Stomach (tissue), 4 donors: ENCODE data around the gene MAST4.

Source experiments
- CTCF ChIP-seq, 7 experiments: fragments of 450-650 bp in 4 of 7; fragments of 200-600 bp in 3 of 7; sonication (generic) in 3 of 7; IDR thresholded peaks; one replicate each; pipeline ENCODE4 v1.5.1; 2016 to 2019; ENCODE audit warnings: antibody characterized with exemption in 7 of 7, control low read depth in 2 of 7, mild to moderate bottlenecking in 1 of 7
- EP300 ChIP-seq: sonication (generic); formaldehyde crosslinking; IDR thresholded peaks from one replicate; pipeline ENCODE4 v1.6.1; 2017; ENCODE audit warnings: antibody characterized with exemption
- POLR2A ChIP-seq, 4 donors: fragments of 450-650 bp; IDR thresholded peaks; one replicate each; pipeline ENCODE4 v1.6.1; 2016; ENCODE audit warnings: antibody characterized with exemption in 4 of 4, control low read depth in 2 of 4, mild to moderate bottlenecking in 1 of 4, moderate library complexity in 1 of 4

GRCh38 chr5:66987949-66988838 is 392.0 kb downstream of the MAST4 start:
- TF ChIP-seq POLR2A (IDR thresholded peaks at IDR 0.05) (no peak), CTCF (IDR thresholded peaks at IDR 0.05) (peak in 5 of 7 experiments; percentile 79 to 91 (median 86)), EP300 (no peak)
